HAP-1 (cell line): Measurements from ENCODE around the gene KDM5A.
"Not testable (repeated sequence)": the region's sequence is repeated elsewhere in the genome, so short reads cannot be mapped to it uniquely, and the experiment has no call there.

ENCODE experiments used
- DNase-seq, 2 experiments: peaks; one replicate each; pipeline ENCODE4 v3.0.0-alpha.2; 2016 to 2020; ENCODE audit warnings: low spot score in 2 of 2
- H3K27me3 ChIP-seq: fragments of 250-450 bp; sonication (Bioruptor Pico); 2 replicates; pipeline ENCODE4 v1.5.1; 2020; ENCODE audit warnings: low read depth, mild to moderate bottlenecking, moderate library complexity
- H3K36me3 ChIP-seq: fragments of 250-450 bp; sonication (Bioruptor Pico); replicated peaks from 2 replicates; pipeline ENCODE4 v1.5.1; 2020; ENCODE audit warnings: mild to moderate bottlenecking
- H3K4me1 ChIP-seq: fragments of 250-450 bp; sonication (Bioruptor Pico); 2 replicates; pipeline ENCODE4 v1.5.1; 2020; ENCODE audit warnings: mild to moderate bottlenecking
- H3K4me3 ChIP-seq: fragments of 250-450 bp; sonication (Bioruptor Pico); 2 replicates; pipeline ENCODE4 v1.5.1; 2020; ENCODE audit warnings: mild to moderate bottlenecking, moderate library complexity
- H3K9me3 ChIP-seq: fragments of 250-450 bp; sonication (Bioruptor Pico); 2 replicates; pipeline ENCODE4 v1.5.1; 2020; ENCODE audit warnings: mild to moderate bottlenecking, moderate library complexity
- in situ Hi-C: fragments of 300-500 bp; cut with MboI; formaldehyde crosslinking; loops from 3 replicates; pipeline ENCODE4 v1.14.3; 2020; ENCODE audit warnings: low sequenced_read_pairs, inconsistent platforms, mixed read lengths

The KDM5A gene

DNA sequence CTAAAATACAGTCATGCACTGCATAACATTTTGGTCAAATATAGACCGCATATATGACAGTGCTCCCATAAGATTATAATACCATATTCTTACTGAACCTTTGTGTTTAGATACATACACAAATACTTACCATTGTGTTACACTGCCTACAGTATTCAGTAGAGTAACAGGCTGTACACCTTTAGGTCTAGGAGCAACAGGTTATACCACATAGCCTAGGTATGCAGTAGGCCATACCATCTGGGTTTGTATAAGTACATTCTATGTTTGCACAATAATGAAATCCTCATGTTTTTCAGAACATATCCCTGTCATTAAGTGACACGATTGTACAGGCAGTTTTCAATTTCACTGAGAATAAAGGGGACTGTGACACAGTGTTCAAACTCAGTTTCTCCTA lies 22.3 kb downstream of the KDM5A start:
- Histone ChIP-seq H3K27me3 (no peaks in the 10 kb centered on the region), H3K36me3 (peaks cover 59% of the 10 kb centered on the region)

DNA sequence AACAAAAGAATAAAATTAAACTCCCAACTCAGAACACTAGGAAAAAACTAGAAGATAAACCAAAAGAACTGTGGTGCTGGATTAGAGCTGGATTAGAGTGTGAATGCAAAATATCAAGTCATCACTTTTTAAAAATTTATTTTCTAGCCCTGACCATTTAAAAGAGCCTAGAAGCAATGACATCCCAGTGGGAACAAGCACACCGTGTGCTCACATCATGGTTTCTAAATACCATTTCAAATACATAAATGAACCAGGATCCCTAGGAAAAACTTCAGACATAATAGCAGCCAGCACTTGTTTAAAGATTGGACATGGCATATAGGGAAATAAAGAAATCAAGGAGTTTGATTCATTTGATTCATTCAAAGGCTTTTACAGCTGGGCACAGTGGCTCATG lies 30.0 kb downstream of the KDM5A start:
- no peak overlapping the region for H3K4me3 ChIP-seq
- H3K27me3 ChIP-seq: no peaks in the 10 kb centered on the region
- no peak for DNase-seq
- in situ Hi-C loops: no loop called here
- no peaks in the 10 kb centered on the region for H3K9me3 ChIP-seq
- H3K36me3 ChIP-seq: peaks cover 42% of the 10 kb centered on the region
- no peaks in the 10 kb centered on the region for H3K4me1 ChIP-seq

More for the DNA sequence above, 22.3 kb downstream of the KDM5A start:
- in situ Hi-C loops: no loop called here
- no peak for DNase-seq
- no peaks in the 10 kb centered on the region for H3K4me1 ChIP-seq
- H3K4me3 ChIP-seq: no peak overlapping the region
- H3K9me3 ChIP-seq: peaks cover 5% of the 10 kb centered on the region; the same call in 1 of the 2 replicates

GRCh38 chr12:356276-356988 lies 32.7 kb downstream of the KDM5A start:
- no peaks in the 10 kb centered on the region for H3K27me3 ChIP-seq
- H3K4me3 ChIP-seq: no peak overlapping the region
- in situ Hi-C loops: no loop called here
- H3K9me3 ChIP-seq: no peaks in the 10 kb centered on the region
- H3K4me1 ChIP-seq: no peaks in the 10 kb centered on the region
- DNase-seq: no peak
- peaks cover 36% of the 10 kb centered on the region for H3K36me3 ChIP-seq

DNA sequence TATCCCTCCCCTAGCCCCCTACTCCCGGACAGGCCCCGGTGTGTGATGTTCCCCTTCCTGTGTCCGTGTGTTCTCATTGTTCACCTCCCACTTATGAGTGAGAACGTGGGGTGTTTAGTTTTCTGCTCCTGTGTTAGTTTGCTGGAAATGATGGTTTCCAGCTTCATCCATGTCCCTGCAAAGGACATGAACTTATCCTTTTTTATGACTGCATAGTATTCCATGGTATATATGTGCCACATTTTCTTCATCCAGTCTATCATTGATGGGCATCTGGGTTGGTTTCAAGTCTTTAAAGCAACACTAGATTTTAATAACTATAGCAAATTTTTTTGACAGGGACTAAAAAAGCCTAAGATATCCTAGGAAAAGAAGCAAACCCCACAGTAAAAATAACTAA lies 37.9 kb downstream of the KDM5A start:
- H3K4me1 ChIP-seq, in situ Hi-C loops, H3K9me3 ChIP-seq, H3K4me3 ChIP-seq, H3K27me3 ChIP-seq, DNase-seq: not testable (repeated sequence)
- peaks cover 53% of the 10 kb centered on the region for H3K36me3 ChIP-seq

- H3K4me3 ChIP-seq, H3K27me3 ChIP-seq, H3K9me3 ChIP-seq, in situ Hi-C loops, DNase-seq, H3K4me1 ChIP-seq: not testable (repeated sequence)
- H3K36me3 ChIP-seq: peaks cover 44% of the 10 kb centered on the region
Measured at GRCh38 chr12:349625-350024, 39.5 kb downstream of the KDM5A start.

- in situ Hi-C loops, H3K4me1 ChIP-seq, H3K27me3 ChIP-seq, H3K9me3 ChIP-seq, H3K4me3 ChIP-seq, DNase-seq: not testable (repeated sequence)
- peaks cover 23% of the 10 kb centered on the region for H3K36me3 ChIP-seq
Measured at GRCh38 chr12:343036-343435, 46.1 kb downstream of the KDM5A start.

GRCh38 chr12:337039-337438 lies 52.1 kb downstream of the KDM5A start:
- Histone ChIP-seq H3K36me3 (peaks cover 24% of the 10 kb centered on the region), H3K4me3 (no peak overlapping the region), H3K27me3 (no peaks in the 10 kb centered on the region), H3K9me3 (no peaks in the 10 kb centered on the region), H3K4me1 (no peaks in the 10 kb centered on the region)
- DNase-seq: no peak
- in situ Hi-C loops: no loop called here

DNA sequence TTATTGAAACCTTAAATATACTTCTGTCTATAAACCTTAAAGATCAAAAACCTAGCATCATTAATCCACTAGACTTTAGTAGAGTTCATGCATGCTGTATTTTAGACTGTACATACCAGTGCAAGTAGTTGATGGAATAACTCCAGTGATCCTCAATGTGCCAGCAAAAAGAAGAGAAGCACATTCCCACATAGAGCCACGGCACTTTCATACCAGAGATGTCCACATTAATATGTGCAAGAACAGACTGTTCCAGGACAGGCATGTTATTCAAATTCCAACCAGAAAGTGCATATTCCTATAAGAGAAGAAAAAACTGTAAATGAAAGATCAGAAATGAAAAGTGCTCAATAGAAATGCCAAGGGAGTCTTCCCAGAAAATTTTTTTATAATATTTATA lies 55.0 kb downstream of the KDM5A start:
- Histone ChIP-seq H3K4me3 (no peak overlapping the region), H3K4me1 (peaks cover 9% of the 10 kb centered on the region), H3K9me3 (no peaks in the 10 kb centered on the region), H3K36me3 (peaks cover 32% of the 10 kb centered on the region), H3K27me3 (no peaks in the 10 kb centered on the region)
- DNase-seq: no peak
- in situ Hi-C loops: no loop called here

- H3K4me3 ChIP-seq: no peak overlapping the region
- DNase-seq: no peak
- H3K36me3 ChIP-seq: peaks cover 31% of the 10 kb centered on the region
- in situ Hi-C loops: no loop called here
- H3K27me3 ChIP-seq: no peaks in the 10 kb centered on the region
- H3K9me3 ChIP-seq: no peaks in the 10 kb centered on the region
- peaks cover 9% of the 10 kb centered on the region for H3K4me1 ChIP-seq
Measured at GRCh38 chr12:332581-333205, 56.4 kb downstream of the KDM5A start.

- DNase-seq: no peak
- in situ Hi-C loops: no loop called here
Measured at GRCh38 chr12:331287-331686, 57.8 kb downstream of the KDM5A start.

DNA sequence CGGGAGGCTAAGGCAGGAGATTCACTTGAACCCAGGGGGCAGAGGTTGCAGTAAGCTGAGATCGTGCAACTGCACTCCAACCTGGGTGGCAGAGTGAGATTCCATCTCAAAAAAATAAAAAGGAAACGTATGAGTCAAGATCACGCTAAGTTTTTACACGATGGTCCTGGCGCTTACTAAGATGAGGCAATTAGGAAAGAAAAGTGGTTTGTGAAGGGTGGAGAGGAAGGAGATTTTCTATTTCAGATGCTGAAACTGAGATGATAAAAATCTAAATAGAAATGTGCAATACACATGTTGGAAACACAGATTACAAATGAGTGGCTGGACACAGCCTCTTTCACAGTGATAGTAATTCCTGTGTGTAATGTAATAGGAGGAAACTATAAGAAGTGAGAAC lies 63.2 kb downstream of the KDM5A start:
- H3K36me3 ChIP-seq: peaks cover 36% of the 10 kb centered on the region
- no peak for DNase-seq
- H3K4me3 ChIP-seq: no peak overlapping the region
- H3K27me3 ChIP-seq: no peaks in the 10 kb centered on the region
- no peaks in the 10 kb centered on the region for H3K9me3 ChIP-seq
- in situ Hi-C loops: no loop called here
- peaks cover 9% of the 10 kb centered on the region for H3K4me1 ChIP-seq

More at GRCh38 chr12:331287-331686, 57.8 kb downstream of the KDM5A start:
- Histone ChIP-seq H3K27me3 (no peaks in the 10 kb centered on the region), H3K36me3 (peaks cover 31% of the 10 kb centered on the region), H3K9me3 (no peaks in the 10 kb centered on the region), H3K4me1 (peaks cover 9% of the 10 kb centered on the region), H3K4me3 (no peak overlapping the region)

- DNase-seq: no peak
- Histone ChIP-seq H3K4me1 (no peaks in the 10 kb centered on the region), H3K36me3 (peaks cover 47% of the 10 kb centered on the region), H3K4me3 (no peak overlapping the region), H3K27me3 (no peaks in the 10 kb centered on the region), H3K9me3 (no peaks in the 10 kb centered on the region)
- in situ Hi-C loops: no loop called here
Measured at GRCh38 chr12:323507-323906, 65.6 kb downstream of the KDM5A start.

DNA sequence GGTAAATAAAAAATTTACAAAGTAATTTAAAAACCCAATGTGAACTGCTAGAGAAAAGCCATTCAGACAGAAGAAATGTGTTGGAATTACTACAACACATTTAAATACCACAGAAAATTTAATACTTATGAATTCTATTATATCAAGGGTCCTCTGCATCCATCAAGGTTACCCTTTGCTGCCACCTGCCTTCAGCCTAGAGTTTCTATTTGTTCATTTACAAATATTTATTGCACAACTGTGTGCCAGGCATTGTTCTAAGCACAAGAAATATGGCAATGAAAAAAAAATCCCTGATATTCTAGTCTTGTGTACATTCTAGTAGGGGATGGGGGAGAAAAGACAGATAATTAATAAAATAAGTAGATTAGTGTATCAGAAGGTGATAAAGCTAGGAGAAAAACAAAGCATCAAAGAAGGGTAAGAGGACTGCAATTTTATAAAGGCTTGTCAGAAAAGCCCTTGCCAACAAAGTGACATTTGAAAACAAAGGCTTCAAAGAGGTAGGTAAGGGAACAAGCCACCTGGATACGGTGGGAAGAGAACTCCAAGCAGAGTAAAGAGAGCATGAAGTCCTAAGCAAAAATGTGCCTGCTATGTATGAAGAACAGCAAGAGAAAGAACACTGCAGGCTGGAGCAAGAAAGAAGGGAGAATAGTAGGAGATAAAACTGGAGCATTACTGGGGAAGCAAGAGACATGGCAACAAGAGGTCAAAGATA lies 67.4 kb downstream of the KDM5A start:
- Histone ChIP-seq H3K9me3 (no peaks in the 10 kb centered on the region), H3K4me1 (no peaks in the 10 kb centered on the region), H3K27me3 (no peaks in the 10 kb centered on the region), H3K36me3 (peaks cover 59% of the 10 kb centered on the region), H3K4me3 (no peak overlapping the region)
- no peak for DNase-seq
- in situ Hi-C loops: no loop called here
